Body of pancreas (tissue), 4 donors: ENCODE measurements around the gene SPG11.

Experiments used
- CTCF ChIP-seq, 7 experiments: fragments of 450-650 bp in 4 of 7; fragments of 200-600 bp in 3 of 7; sonication (generic) in 3 of 7; IDR thresholded peaks; one replicate each; pipeline ENCODE4 v1.5.1; 2016 to 2019; ENCODE audit warnings: antibody characterized with exemption in 7 of 7
- POLR2A ChIP-seq, 3 donors: fragments of 450-650 bp; IDR thresholded peaks; one replicate each; pipeline ENCODE4 v1.6.1; 2016; ENCODE audit warnings: antibody characterized with exemption in 3 of 3, mild to moderate bottlenecking in 2 of 3

DNA sequence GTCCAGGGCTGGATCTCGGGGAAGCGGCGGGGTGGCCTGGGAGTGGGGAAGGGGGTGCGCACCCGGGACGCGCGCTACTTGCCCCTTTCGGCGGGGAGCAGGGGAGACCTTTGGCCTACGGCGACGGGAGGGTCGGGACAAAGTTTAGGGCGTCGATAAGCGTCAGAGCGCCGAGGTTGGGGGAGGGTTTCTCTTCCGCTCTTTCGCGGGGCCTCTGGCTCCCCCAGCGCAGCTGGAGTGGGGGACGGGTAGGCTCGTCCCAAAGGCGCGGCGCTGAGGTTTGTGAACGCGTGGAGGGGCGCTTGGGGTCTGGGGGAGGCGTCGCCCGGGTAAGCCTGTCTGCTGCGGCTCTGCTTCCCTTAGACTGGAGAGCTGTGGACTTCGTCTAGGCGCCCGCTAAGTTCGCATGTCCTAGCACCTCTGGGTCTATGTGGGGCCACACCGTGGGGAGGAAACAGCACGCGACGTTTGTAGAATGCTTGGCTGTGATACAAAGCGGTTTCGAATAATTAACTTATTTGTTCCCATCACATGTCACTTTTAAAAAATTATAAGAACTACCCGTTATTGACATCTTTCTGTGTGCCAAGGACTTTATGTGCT, 48.4 kb upstream of the SPG11 start:
- no peak for TF ChIP-seq POLR2A (IDR thresholded peaks at IDR 0.05)
- TF ChIP-seq CTCF (IDR thresholded peaks at IDR 0.05) = no peak
